IMR-90 (cell line): ENCODE data around the gene UBE2N. TPM values are rescaled to one million over a fixed set of nuclear protein-coding genes. Genes with fewer than 3 reads are reported as not detected.

ENCODE experiments used
- ATAC-seq: fragments of 200-7000 bp; cut with Tn5 transposase; 2 replicates; pipeline ENCODE4 v1.9.1; 2020; ENCODE audit warnings: low read depth, mild to moderate bottlenecking, moderate library complexity
- BruUV-seq: library from RNA; stranded (reverse); fragments of 400-500 nt; replicated peaks from 2 replicates; lab custom pipeline; 2021; lab: Mats Ljungman, UMichigan
- CTCF ChIA-PET: fragments of 300-600 bp; formaldehyde crosslinking; extraction: SDS; loops from one replicate; lab custom pipeline; 2021; ENCODE audit warnings: antibody characterized with exemption; lab: Yijun Ruan, JAX
- POLR2A ChIA-PET: fragments of 300-600 bp; sonication (Branson Sonifier 250); formaldehyde crosslinking; loops from one replicate; lab custom pipeline; 2022; ENCODE audit warnings: antibody characterized with exemption; ENCODE audit not compliant: unreplicated experiment; lab: Charles Lee
- DNase-seq: peaks from one replicate; pipeline ENCODE4 v3.0.0; 2013
- H2AFZ ChIP-seq: replicated peaks from 2 replicates; pipeline ENCODE3; 2013; ENCODE audit warnings: low read length, mild to moderate bottlenecking; ENCODE audit not compliant: poor library complexity
- H2AK5ac ChIP-seq: 2 replicates; pipeline ENCODE4 v1.6.1; 2013; ENCODE audit warnings: low read depth, low read length, inconsistent platforms
- H2AK9ac ChIP-seq: replicated peaks from 2 replicates; pipeline ENCODE3; 2013; ENCODE audit warnings: mild to moderate bottlenecking, low read depth, low read length, moderate library complexity; ENCODE audit not compliant: poor library complexity
- H2BK120ac ChIP-seq: 2 replicates; pipeline ENCODE4 v1.6.1; 2013; ENCODE audit warnings: low read depth, low read length, inconsistent platforms
- H2BK15ac ChIP-seq: 3 replicates; pipeline ENCODE4 v1.6.1; 2013; ENCODE audit warnings: low read depth, low read length, inconsistent platforms
- H2BK20ac ChIP-seq: 2 replicates; pipeline ENCODE4 v1.6.1; 2013; ENCODE audit warnings: low read depth, mild to moderate bottlenecking, inconsistent platforms, low read length, moderate library complexity
- H2BK5ac ChIP-seq: 2 replicates; pipeline ENCODE4 v1.6.1; 2013; ENCODE audit warnings: mild to moderate bottlenecking, low read depth, low read length, inconsistent platforms; ENCODE audit not compliant: poor library complexity, severe bottlenecking
- H3K14ac ChIP-seq: replicated peaks from 2 replicates; pipeline ENCODE4 v1.6.1; 2013; ENCODE audit warnings: low read depth, low read length, inconsistent platforms
- H3K18ac ChIP-seq: 2 replicates; pipeline ENCODE4 v1.6.1; 2013; ENCODE audit warnings: low read depth, low read length, control low read depth
- H3K23ac ChIP-seq: 2 replicates; pipeline ENCODE4 v1.6.1; 2013; ENCODE audit warnings: low read depth, low read length, inconsistent platforms
- H3K27ac ChIP-seq: 2 replicates; pipeline ENCODE4 v1.5.1; 2013; ENCODE audit warnings: mild to moderate bottlenecking, control low read depth, low read length; ENCODE audit not compliant: insufficient read depth
- H3K27me3 ChIP-seq: 2 replicates; pipeline ENCODE4 v1.6.1; 2013; ENCODE audit warnings: low read length; ENCODE audit not compliant: control insufficient read depth, insufficient read depth
- H3K36me3 ChIP-seq: 2 replicates; pipeline ENCODE4 v1.6.1; 2013; ENCODE audit warnings: low read length, mixed read lengths; ENCODE audit not compliant: control insufficient read depth, insufficient read depth
- H3K4ac ChIP-seq: 2 replicates; pipeline ENCODE4 v1.6.1; 2013; ENCODE audit warnings: low read depth, low read length, inconsistent platforms
- H3K4me1 ChIP-seq: 2 replicates; pipeline ENCODE4 v1.6.1; 2013; ENCODE audit warnings: low read length, mixed read lengths; ENCODE audit not compliant: control insufficient read depth, insufficient read depth
- H3K4me2 ChIP-seq: 2 replicates; pipeline ENCODE4 v1.6.1; 2013; ENCODE audit warnings: low read depth, mild to moderate bottlenecking, control low read depth, low read length, moderate library complexity
- H3K4me3 ChIP-seq: 2 replicates; pipeline ENCODE4 v1.5.1; 2013; ENCODE audit warnings: low read depth, mild to moderate bottlenecking, control low read depth, low read length, moderate library complexity; ENCODE audit not compliant: insufficient read depth
- H3K56ac ChIP-seq: 2 replicates; pipeline ENCODE4 v1.6.1; 2013; ENCODE audit warnings: low read length, inconsistent platforms; ENCODE audit not compliant: insufficient read depth; ENCODE audit errors: extremely low read depth
- H3K79me1 ChIP-seq, 2 experiments: 2 replicates each; pipeline ENCODE4 v1.6.1; 2013; ENCODE audit warnings: low read length in 2 of 2, inconsistent platforms in 1 of 2, low read depth in 1 of 2
- H3K9ac ChIP-seq: 2 replicates; pipeline ENCODE4 v1.6.1; 2013; ENCODE audit warnings: low read depth, low read length, control low read depth
- H3K9me1 ChIP-seq: 2 replicates; pipeline ENCODE4 v1.6.1; 2013; ENCODE audit warnings: low read length, inconsistent platforms; ENCODE audit not compliant: insufficient read depth
- H3K9me3 ChIP-seq: 2 replicates; pipeline ENCODE4 v1.6.1; 2013; ENCODE audit warnings: low read length; ENCODE audit not compliant: control insufficient read depth, insufficient read depth
- H4K20me1 ChIP-seq: 2 replicates; pipeline ENCODE4 v1.6.1; 2013; ENCODE audit warnings: low read length, inconsistent platforms; ENCODE audit not compliant: insufficient read depth
- H4K5ac ChIP-seq: 2 replicates; pipeline ENCODE4 v1.6.1; 2013; ENCODE audit warnings: mild to moderate bottlenecking, low read depth, low read length, control low read depth
- H4K8ac ChIP-seq, 2 experiments: 2 replicates each; pipeline ENCODE4 v1.6.1; 2013; ENCODE audit warnings: low read depth in 2 of 2, low read length in 2 of 2, control low read depth in 1 of 2, inconsistent platforms in 1 of 2
- H4K91ac ChIP-seq: 2 replicates; pipeline ENCODE4 v1.6.1; 2013; ENCODE audit warnings: low read depth, low read length, inconsistent platforms; ENCODE audit not compliant: insufficient read depth
- CEBPB ChIP-seq: IDR thresholded peaks from 2 replicates; pipeline ENCODE4 v1.6.1; 2012; ENCODE audit warnings: low read depth, low read length, improper control_type of control experiment
- CHD1 ChIP-seq: IDR thresholded peaks from 2 replicates; pipeline ENCODE4 v1.6.1; 2012; ENCODE audit warnings: low read depth, low read length, improper control_type of control experiment
- MAFK ChIP-seq: IDR thresholded peaks from 2 replicates; pipeline ENCODE4 v1.6.1; 2012; ENCODE audit warnings: low read depth, low read length, improper control_type of control experiment
- MAZ ChIP-seq: IDR thresholded peaks from 2 replicates; pipeline ENCODE4 v1.6.1; 2012; ENCODE audit warnings: low read depth, mild to moderate bottlenecking, low read length, improper control_type of control experiment, moderate library complexity, borderline replicate concordance
- MXI1 ChIP-seq: IDR thresholded peaks from 2 replicates; pipeline ENCODE4 v1.6.1; 2012; ENCODE audit warnings: low read depth, mild to moderate bottlenecking, low read length, moderate library complexity, borderline replicate concordance
- POLR2A ChIP-seq: IDR thresholded peaks from 2 replicates; pipeline ENCODE4 v1.6.1; 2012; ENCODE audit warnings: mild to moderate bottlenecking, low read depth, low read length
- SMC3 ChIP-seq: fragments of 150-350 bp; IDR thresholded peaks from 2 replicates; pipeline ENCODE4 v1.6.1; 2016; ENCODE audit warnings: low read depth, mild to moderate bottlenecking, antibody characterized with exemption, low read length, moderate library complexity
- WGBS, 2 experiments: methylation state at CpG; one replicate each; pipeline versions ENCODE4 v1.1.5 to v1.1.7; 2013; ENCODE audit warnings: missing lambda C conversion rate in 2 of 2; ENCODE audit not compliant: insufficient read length in 1 of 2; ENCODE audit errors: extremely low coverage in 2 of 2; 5-methylcytosine and 5-hydroxymethylcytosine counted together
- dilution Hi-C: fragments of 300-500 bp; cut with HindIII; formaldehyde crosslinking; loops from one replicate; pipeline ENCODE4 v1.14.3; 2018; ENCODE audit warnings: low sequenced_read_pairs; ENCODE audit not compliant: unreplicated experiment
- in situ Hi-C: fragments of 300-500 bp; cut with MboI; formaldehyde crosslinking; loops from 3 replicates; pipeline ENCODE4 v1.14.3; 2019; ENCODE audit warnings: low sequenced_read_pairs, inconsistent platforms, mixed read lengths
- intact Hi-C: fragments of 100-400 bp; cut with micrococcal nuclease; formaldehyde crosslinking; loops from 2 replicates; pipeline ENCODE4 v1.10.0; 2022
- polyA plus RNA-seq, 3 experiments: library from polyadenylated mRNA; depleted of rRNA; stranded (reverse); fragments of >200 nt; gene quantifications; 2 replicates each; pipeline ENCODE4 v1.2.3, GENCODE V29; 2012; ENCODE audit warnings: low replicate concordance in 1 of 3
- total RNA-seq: library from RNA; depleted of rRNA; stranded (reverse); fragments of >200 nt; gene quantifications from 2 replicates; pipeline ENCODE4 v1.2.3, GENCODE V29; 2012
- TF ChIP-seq, protein P1 (sequence below): fragments of 150-350 bp; IDR thresholded peaks from 2 replicates; pipeline ENCODE4 v1.6.1; 2017; ENCODE audit warnings: mild to moderate bottlenecking, antibody characterized with exemption, low read length, low read depth
- TF ChIP-seq, protein P2 (sequence below): fragments of 150-350 bp; IDR thresholded peaks from 2 replicates; pipeline ENCODE4 v1.6.1; 2016; ENCODE audit warnings: low read depth, mild to moderate bottlenecking, low read length, moderate library complexity, borderline replicate concordance

UBE2N gene
- total and polyA plus RNA-seq, 2 of the 4 experiments (the other 2 are of a cell fraction), result 64.5 to 103 TPM

DNA sequence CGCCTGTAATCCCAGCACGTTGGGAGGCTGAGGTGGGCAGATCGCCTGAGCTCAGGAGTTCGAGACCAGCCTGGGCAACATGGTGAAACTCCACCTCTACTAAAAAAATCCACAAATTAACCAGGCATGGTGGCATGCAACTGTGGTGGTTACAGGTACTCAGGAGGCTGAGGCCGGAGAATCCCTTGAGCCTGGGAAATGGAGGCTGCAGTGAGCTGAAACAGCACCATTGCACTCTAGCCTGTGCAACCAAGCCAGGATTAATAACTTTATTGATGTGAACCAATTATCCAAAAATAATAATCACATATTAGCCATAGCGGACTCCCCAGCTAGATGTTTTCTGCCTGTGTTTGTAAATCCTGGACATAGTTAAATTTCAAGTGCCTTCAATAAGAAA, 65.8 kb downstream of the UBE2N start:
- no CpG with 5 or more reads among the region's 6 CpGs for WGBS, 2 experiments
- Histone ChIP-seq H3K56ac (no peak overlapping the region), H2AFZ (peak overlapping the region; percentile 4), H4K5ac (no peak overlapping the region), H3K4me2 (peak overlapping the region; percentile 97; the same call in 1 of the 2 replicates), H3K14ac (0 out of 2 replicates have a peak overlapping the region, but pooled peaks have one; percentile 58), H3K27ac (no peak overlapping the region), H3K23ac (peak overlapping the region; percentile 18; the same call in 1 of the 2 replicates), H3K18ac (no peak overlapping the region), H3K27me3 (no peaks in the 10 kb centered on the region), H3K9ac (0 out of 2 replicates have a peak overlapping the region, but pooled peaks have one; percentile 33), H2BK20ac (no peak overlapping the region), H4K91ac (no peak overlapping the region), H2BK120ac (no peak overlapping the region), H3K79me1 (peaks cover 0 to 18% of the 10 kb centered on the region in 2 experiments; a peak in 3 of 4 replicates), H3K4ac (no peak overlapping the region), H3K9me1 (peaks cover 4% of the 10 kb centered on the region; the same call in 1 of the 2 replicates), H3K4me1 (peaks cover 8% of the 10 kb centered on the region), H3K4me3 (no peak overlapping the region), H2BK5ac (no peak overlapping the region), H3K9me3 (no peaks in the 10 kb centered on the region), H3K36me3 (no peaks in the 10 kb centered on the region), H4K20me1 (peaks cover 11% of the 10 kb centered on the region; the same call in 1 of the 2 replicates), H4K8ac (peak overlapping the region in 1 of 2 experiments; percentile 48; a peak in 1 of 4 replicates), H2AK9ac (no peak overlapping the region), H2AK5ac (no peak overlapping the region), H2BK15ac (no peak overlapping the region)
- CTCF ChIA-PET, result no interaction called here
- dilution Hi-C loops (loop anchor here (25.0 kb wide), 1 partner anchor 389 kb away; no protein-coding TSS in a partner anchor), intact Hi-C loops (loop anchor here (5.0 kb wide), 2 partner anchors 134 to 199 kb away; no protein-coding TSS in a partner anchor), in situ Hi-C loops (no loop called here)
- DNase-seq, result no peak
- BruUV-seq, result no TSS peak
- TF ChIP-seq, protein P1, sequence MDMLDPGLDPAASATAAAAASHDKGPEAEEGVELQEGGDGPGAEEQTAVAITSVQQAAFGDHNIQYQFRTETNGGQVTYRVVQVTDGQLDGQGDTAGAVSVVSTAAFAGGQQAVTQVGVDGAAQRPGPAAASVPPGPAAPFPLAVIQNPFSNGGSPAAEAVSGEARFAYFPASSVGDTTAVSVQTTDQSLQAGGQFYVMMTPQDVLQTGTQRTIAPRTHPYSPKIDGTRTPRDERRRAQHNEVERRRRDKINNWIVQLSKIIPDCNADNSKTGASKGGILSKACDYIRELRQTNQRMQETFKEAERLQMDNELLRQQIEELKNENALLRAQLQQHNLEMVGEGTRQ, result no peak
- no peak for TF ChIP-seq CEBPB
- TF ChIP-seq MAZ, result no peak
- no peak for TF ChIP-seq SMC3
- TF ChIP-seq, protein P2, sequence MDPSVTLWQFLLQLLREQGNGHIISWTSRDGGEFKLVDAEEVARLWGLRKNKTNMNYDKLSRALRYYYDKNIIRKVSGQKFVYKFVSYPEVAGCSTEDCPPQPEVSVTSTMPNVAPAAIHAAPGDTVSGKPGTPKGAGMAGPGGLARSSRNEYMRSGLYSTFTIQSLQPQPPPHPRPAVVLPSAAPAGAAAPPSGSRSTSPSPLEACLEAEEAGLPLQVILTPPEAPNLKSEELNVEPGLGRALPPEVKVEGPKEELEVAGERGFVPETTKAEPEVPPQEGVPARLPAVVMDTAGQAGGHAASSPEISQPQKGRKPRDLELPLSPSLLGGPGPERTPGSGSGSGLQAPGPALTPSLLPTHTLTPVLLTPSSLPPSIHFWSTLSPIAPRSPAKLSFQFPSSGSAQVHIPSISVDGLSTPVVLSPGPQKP, result no peak
- no peak for TF ChIP-seq POLR2A
- TF ChIP-seq MAFK, result no peak
- no peak for TF ChIP-seq MXI1
- TF ChIP-seq CHD1, result no peak
- no peak for ATAC-seq
- POLR2A ChIA-PET, result no interaction called here
